ENCODE measurements around the gene RHOT2.

RHOT2 gene

GRCh38 chr16:635573-636205 lies 32.2 kb upstream of the RHOT2 start:
- TF ChIP-seq CTCF (IDR thresholded peaks at IDR 0.05; ENCODE audit: low read depth, low read length, missing control alignments) = no peak
- H3K27ac ChIP-seq = peak overlapping the region; percentile 61
- peak overlapping the region; percentile 81 for H3K4me3 ChIP-seq (ENCODE audit: low read depth, low read length)
- H3K27me3 ChIP-seq (replicated peaks) = no peaks in the 10 kb centered on the region
- in situ Hi-C loops (cut with HindIII; ENCODE audit: low pct_ligation_motif_present, low sequenced_read_pairs) = no loop called here
- DNase-seq = no peak
- H3K36me3 ChIP-seq (replicated peaks) = peaks cover 9% of the 10 kb centered on the region

- no peak for TF ChIP-seq CTCF (IDR thresholded peaks at IDR 0.05; ENCODE audit: low read depth, low read length, missing control alignments)
- H3K4me3 ChIP-seq (ENCODE audit: low read depth, low read length) = peak within 1 kb of the TSS; percentile 81
- H3K27me3 ChIP-seq (replicated peaks) = no peaks in the 10 kb centered on the region
- peak within 1 kb of the TSS; percentile 61 for H3K27ac ChIP-seq
- peaks cover 9% of the 10 kb centered on the region for H3K36me3 ChIP-seq (replicated peaks)
- DNase-seq = peak; percentile 91
- in situ Hi-C loops (cut with HindIII; ENCODE audit: low pct_ligation_motif_present, low sequenced_read_pairs) = no loop called here
These were observed 31.5 kb upstream of the RHOT2 start, which contains the start of gene METTL26 for GRCh38 chr16:636206-637080. Gene METTL26 (minus strand): TSS chr16:636305. CDS start chr16:636290, 15 bp downstream.

- TF ChIP-seq CTCF (IDR thresholded peaks at IDR 0.05; ENCODE audit: low read depth, low read length, missing control alignments) = no peak
- H3K4me3 ChIP-seq (ENCODE audit: low read depth, low read length) = peak overlapping the region; percentile 81
- peak; percentile 73 for DNase-seq
- no peak overlapping the region for H3K27ac ChIP-seq
- no peaks in the 10 kb centered on the region for H3K27me3 ChIP-seq (replicated peaks)
- peaks cover 9% of the 10 kb centered on the region for H3K36me3 ChIP-seq (replicated peaks)
- in situ Hi-C loops (cut with HindIII; ENCODE audit: low pct_ligation_motif_present, low sequenced_read_pairs) = no loop called here
These were observed 30.6 kb upstream of the RHOT2 start for GRCh38 chr16:637081-638018.

- in situ Hi-C loops (cut with HindIII; ENCODE audit: low pct_ligation_motif_present, low sequenced_read_pairs) = no loop called here
- Histone ChIP-seq H3K27me3 (replicated peaks) (no peaks in the 10 kb centered on the region), H3K4me3 (ENCODE audit: low read depth, low read length) (no peak overlapping the region), H3K36me3 (replicated peaks) (peaks cover 9% of the 10 kb centered on the region), H3K27ac (no peak overlapping the region)
- DNase-seq = no peak
- TF ChIP-seq CTCF (IDR thresholded peaks at IDR 0.05; ENCODE audit: low read depth, low read length, missing control alignments) = no peak
These were observed 29.8 kb upstream of the RHOT2 start for GRCh38 chr16:638034-638543.

- no peak for DNase-seq
- TF ChIP-seq CTCF (IDR thresholded peaks at IDR 0.05; ENCODE audit: low read depth, low read length, missing control alignments) = no peak
- Histone ChIP-seq H3K27ac (no peak overlapping the region), H3K4me3 (ENCODE audit: low read depth, low read length) (no peak overlapping the region), H3K27me3 (replicated peaks) (no peaks in the 10 kb centered on the region), H3K36me3 (replicated peaks) (peaks cover 2% of the 10 kb centered on the region)
- in situ Hi-C loops (cut with HindIII; ENCODE audit: low pct_ligation_motif_present, low sequenced_read_pairs) = no loop called here
These were observed 29.1 kb upstream of the RHOT2 start for GRCh38 chr16:638836-639235.

Measured in brain microvascular endothelial cell (primary cell).